HuH-7.5 (cell line): ENCODE measurements around the gene MOCS1.

ENCODE experiments used
- DNase-seq: peaks from one replicate; pipeline ENCODE4 v3.0.0; 2011; ENCODE audit warnings: low spot score

Gene MOCS1

GRCh38 chr6:39876111-39876510, 58.2 kb downstream of the MOCS1 start:
- DNase-seq, result no peak

GRCh38 chr6:39873439-39873838, 60.8 kb downstream of the MOCS1 start:
- no peak for DNase-seq

- DNase-seq, result no peak
Observed at GRCh38 chr6:39870950-39871349, 63.3 kb downstream of the MOCS1 start.

GRCh38 chr6:39867592-39867991, 66.7 kb downstream of the MOCS1 start:
- no peak for DNase-seq

- DNase-seq, result peak; percentile 66
Observed at GRCh38 chr6:39865011-39865888, 69.0 kb downstream of the MOCS1 start.

GRCh38 chr6:39861663-39862062, 72.6 kb downstream of the MOCS1 start:
- no peak for DNase-seq

- no peak for DNase-seq
Observed at GRCh38 chr6:39859025-39859424, 75.2 kb downstream of the MOCS1 start.

- no peak for DNase-seq
Observed at GRCh38 chr6:39855356-39855995, 78.8 kb downstream of the MOCS1 start.
